GM18873 (cell line): ENCODE measurements around the gene MRPS21.
"Not testable (repeated sequence)": the region's sequence is repeated elsewhere in the genome, so short reads cannot be mapped to it uniquely, and the experiment has no call there.

Experiments used
- ATAC-seq: cut with Tn5 transposase; IDR thresholded peaks from one replicate; pipeline ENCODE4 v1.9.1; 2021; ENCODE audit warnings: mild to moderate bottlenecking, moderate library complexity, moderate number of reproducible peaks; ENCODE audit not compliant: unreplicated experiment, low FRiP score

MRPS21 gene

GRCh38 chr1:150281221-150281757 is 12.4 kb upstream of the MRPS21 start:
- ATAC-seq, result no peak

- no peak for ATAC-seq
Observed at GRCh38 chr1:150281758-150282557, 11.7 kb upstream of the MRPS21 start, which contains the start of gene CIART. Gene CIART, plus strand, starts transcription at chr1:150282554. Its CDS starts 714 bp downstream, at chr1:150283268.

GRCh38 chr1:150282558-150282958 is 11.1 kb upstream of the MRPS21 start:
- no peak for ATAC-seq

DNA sequence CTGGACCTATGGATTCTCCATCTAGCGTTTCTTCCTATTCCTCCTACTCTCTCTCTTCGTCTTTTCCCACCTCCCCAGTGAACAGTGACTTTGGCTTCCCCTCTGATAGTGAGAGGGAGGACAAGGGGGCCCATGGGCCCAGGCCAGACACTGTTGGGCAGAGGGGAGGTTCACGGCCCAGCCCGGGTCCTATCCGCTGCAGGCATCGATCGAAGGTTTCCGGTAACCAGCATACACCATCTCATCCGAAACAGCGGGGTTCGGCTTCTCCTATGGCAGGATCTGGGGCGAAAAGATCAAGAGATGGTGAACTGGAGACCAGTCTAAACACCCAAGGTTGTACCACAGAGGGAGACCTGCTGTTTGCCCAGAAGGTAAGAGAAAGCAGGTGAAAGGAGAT is 10.4 kb upstream of the MRPS21 start:
- ATAC-seq, result no peak

DNA sequence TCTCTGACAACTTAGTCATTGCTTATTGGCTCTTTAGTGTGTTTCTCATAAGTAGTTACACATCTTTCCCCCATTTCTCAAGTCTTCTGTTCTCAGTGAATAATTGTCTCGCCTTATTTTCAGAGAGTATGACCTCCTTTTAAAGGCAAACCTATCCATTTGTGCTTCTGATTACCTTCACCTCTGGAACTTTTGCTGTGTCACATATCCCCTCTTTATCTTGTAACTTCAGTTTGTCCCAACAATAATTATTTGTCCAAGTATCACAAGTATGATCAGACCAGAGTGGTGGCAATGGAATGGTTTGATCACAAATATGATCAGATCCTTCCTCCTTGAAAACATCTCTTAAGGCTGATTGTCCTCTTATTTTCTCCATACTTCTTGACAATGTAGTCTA is 5.3 kb upstream of the MRPS21 start:
- ATAC-seq, result no peak

DNA sequence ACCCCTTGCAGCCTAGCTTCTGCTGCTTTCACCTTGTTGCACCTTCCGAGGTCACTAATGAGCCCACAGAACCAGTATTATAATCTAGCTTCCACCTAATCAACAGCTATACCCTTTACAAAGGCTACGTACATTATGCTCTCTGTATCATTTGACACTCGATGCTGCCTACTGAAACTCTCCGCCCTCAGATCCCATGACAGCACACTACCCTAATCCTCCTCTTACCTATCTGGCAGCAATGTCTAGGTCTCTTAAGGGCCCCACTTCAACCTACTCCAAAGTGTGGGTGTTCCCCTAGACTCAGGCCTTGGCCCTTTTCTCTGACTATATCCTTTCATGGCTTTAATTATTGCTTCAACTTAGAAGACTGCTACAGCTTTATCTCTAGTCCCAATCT is 4.8 kb upstream of the MRPS21 start:
- no peak for ATAC-seq

DNA sequence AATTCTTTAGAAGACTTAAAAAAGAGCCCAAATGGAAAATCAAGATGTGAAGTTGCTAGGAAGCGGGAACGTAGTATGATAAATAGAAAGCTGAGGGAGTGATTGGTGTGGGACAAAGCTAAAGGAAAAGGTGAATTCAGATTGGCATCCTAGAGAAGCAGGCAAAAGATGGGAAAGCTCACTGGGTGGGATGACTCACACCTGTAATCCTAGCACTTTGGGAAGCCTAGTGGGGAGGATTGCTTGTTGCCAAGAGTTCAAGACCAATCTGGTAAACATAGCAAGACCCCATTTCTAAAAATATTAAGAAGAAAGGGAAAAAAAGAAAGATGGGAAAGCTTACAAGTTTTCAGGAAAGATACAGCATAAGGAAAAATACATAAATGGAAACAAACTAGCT is 1.8 kb downstream of the MRPS21 start:
- ATAC-seq, result no peak

DNA sequence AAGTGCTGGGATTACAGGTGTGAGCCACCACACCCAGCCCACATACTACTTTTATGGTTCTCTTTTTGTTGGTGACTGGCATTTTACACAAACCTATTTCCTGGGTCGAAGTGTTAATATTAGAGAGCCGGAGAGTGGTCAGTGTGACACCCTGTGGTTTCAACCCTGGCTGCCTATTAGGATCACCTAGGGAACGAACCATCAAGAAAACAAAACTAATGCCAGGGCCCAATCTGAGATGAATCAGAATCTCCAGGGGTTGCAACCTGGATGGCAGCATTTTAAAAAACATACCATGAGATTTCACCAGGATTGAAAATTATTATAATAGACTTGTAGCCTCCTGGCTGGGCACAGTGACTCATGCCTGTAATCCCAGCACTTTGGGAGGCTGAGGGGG is 6.1 kb downstream of the MRPS21 start:
- ATAC-seq, result no peak

- no peak for ATAC-seq
Observed at GRCh38 chr1:150302338-150302737, 8.7 kb downstream of the MRPS21 start.

GRCh38 chr1:150302902-150303301 is 9.2 kb downstream of the MRPS21 start:
- no peak for ATAC-seq

GRCh38 chr1:150308585-150308984 is 14.9 kb downstream of the MRPS21 start:
- not testable (repeated sequence) for ATAC-seq

DNA sequence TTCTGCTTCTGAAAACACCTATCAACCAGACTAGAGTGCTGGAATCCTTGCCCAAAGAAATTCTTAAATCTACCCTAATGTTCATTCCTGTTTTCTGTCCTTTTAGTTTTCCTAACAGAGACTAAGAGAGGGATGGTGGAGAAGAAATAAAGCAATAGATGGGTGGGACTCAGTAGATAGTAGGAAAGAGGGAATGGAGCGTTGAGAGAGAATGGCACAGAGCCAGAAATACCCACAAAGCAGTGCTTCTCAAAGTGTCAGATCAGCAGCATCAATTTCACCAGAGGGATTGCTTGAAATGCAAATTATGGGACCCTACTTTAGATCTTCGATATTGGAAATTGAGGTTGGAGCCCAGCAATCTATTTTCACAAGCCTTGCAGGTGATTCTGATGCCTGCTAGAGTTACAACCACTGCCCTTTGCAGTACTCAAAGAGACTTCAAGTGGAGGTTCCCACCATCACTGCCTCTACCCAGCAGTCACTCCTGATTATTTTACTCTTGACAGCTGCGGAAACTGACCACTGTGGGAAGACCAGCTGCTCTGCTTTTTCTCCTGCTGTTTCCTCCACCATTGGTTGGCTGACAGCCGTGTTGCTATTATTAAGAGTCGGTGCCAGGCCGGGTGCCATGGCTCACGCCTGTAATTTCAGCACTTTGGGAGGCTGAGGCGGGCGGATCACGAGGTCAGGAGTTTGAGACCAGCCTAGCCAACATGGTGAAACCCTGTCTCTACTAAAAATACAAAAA is 16.3 kb downstream of the MRPS21 start:
- ATAC-seq, result no peak

DNA sequence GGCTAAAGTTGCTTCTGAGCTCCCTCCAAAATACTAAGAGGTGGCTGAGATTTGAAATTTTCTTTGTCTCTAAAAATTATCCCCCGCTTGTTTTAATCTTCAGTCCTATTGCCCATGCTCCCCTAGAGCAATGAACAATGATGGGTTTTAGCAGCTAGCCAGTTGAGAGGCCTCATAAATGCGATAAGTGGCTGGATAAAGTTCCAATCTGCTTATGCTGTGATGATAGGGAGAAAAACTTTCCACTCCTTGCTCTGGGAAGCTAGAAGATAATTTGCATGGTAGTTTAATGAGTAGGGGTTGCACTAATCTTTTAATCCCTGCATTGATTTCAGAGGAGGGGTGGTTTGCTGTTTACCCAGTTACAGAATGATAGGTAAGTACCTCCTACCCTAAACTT is 18.1 kb downstream of the MRPS21 start:
- no peak for ATAC-seq

DNA sequence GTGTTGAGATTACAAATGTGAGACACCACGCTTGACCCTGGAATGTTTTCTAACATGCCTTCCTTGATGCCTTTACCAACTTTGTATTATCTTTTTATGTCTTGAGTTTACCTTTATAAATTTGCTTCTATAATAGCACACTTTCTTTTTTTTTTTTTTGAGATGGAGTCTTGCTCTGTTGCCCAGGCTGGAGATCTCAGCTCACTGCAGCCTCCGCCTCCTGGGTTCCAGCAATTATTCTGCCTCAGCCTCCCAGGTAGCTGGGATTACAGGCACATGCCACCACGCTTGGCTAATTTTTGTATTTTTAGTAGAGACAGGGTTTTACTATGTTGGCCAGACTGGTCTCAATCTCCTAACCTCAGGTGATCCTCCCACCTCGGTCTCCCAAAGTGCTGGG is 21.0 kb downstream of the MRPS21 start:
- ATAC-seq, result not testable (repeated sequence)

- no peak for ATAC-seq
Observed at GRCh38 chr1:150320667-150320978, 27.0 kb downstream of the MRPS21 start.

GRCh38 chr1:150321826-150322166 is 28.1 kb downstream of the MRPS21 start:
- ATAC-seq, result no peak

DNA sequence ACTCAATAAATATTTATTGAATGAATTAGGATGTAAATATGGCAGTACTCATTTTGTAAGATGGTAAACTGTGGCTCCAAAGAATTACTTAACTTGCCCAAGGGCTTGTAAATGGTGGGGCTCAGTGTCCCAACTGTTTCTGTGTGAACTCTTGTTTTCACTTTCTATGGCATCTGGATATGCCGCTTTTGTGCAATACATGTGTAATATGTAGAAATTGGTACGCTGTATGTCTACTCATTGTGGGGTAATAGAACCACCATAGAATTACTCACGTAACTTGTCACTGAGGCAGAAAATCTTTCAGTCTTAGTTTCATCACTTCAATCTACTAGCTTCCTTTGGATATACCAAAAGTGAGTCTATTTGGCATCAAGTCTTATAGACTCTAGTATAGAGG is 28.6 kb downstream of the MRPS21 start:
- ATAC-seq, result no peak

DNA sequence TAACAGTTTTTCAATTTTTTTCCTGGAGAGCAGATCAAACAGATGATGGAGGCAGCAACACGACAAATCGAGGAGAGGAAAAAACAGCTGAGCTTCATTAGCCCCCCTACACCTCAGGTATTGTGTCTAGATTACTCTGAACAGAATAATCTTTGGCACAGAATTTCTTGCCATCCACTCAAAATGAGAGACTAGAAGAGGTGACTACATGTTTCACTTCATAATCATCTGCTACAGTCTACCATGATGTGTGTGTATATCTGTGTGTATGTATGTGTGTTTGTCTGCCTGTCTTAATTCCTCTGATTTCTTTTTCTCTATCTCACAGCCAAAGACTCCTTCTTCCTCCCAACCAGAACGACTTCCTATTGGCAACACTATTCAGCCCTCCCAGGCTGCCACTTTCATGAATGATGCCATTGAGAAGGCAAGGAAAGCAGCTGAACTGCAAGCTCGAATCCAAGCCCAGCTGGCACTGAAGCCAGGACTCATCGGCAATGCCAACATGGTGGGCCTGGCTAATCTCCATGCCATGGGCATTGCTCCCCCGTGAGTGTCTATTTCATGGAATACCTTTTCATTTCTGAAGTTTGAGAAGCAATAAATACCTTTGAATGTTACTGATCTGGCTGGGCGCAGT is 39.1 kb downstream of the MRPS21 start:
- ATAC-seq, result no peak

- ATAC-seq, result no peak
Observed at GRCh38 chr1:150346316-150346715, 52.7 kb downstream of the MRPS21 start.

DNA sequence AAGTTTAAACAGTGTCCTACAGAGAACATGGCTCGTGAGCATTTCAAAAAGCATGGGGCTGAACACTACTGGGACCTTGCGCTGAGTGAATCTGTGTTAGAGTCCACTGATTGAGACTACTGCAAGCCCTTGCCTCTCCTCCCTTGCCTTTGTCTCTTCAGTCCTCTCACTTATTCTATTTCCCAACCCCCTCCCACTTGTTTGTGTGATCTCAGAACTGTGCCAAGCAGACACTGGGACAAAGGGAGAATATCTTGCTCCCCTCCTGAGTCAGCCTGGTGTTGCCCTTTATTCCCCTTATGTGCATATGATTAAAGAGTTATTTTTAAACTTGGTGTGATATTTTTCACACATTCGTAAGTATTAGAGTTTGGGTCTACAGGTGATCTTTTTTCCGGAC is 59.2 kb downstream of the MRPS21 start:
- ATAC-seq, result no peak
